Endothelial cell of umbilical vein (primary cell): ENCODE data around the gene EPC1. TPM values are rescaled to one million over a fixed set of nuclear protein-coding genes. Genes with fewer than 3 reads are reported as not detected.

Experiments
- BruUV-seq: library from RNA; stranded (reverse); fragments of 400-500 nt; replicated peaks from 2 replicates; lab custom pipeline; 2021; lab: Mats Ljungman, UMichigan
- CTCF ChIA-PET: fragments of 300-600, 350-600 bp; sonication (Branson Sonifier 250); formaldehyde crosslinking; loops from one replicate; lab custom pipeline; 2021; ENCODE audit warnings: antibody characterized with exemption, inconsistent platforms; lab: Charles Lee
- POLR2A ChIA-PET: fragments of 300-600, 350-600 bp; sonication (Branson Sonifier 250); formaldehyde crosslinking; loops from one replicate; lab custom pipeline; 2021; ENCODE audit warnings: antibody characterized with exemption, inconsistent platforms; lab: Charles Lee
- DNase-seq: peaks from one replicate; pipeline ENCODE4 v3.0.0-alpha.2; 2011; ENCODE audit warnings: low read depth, low spot score
- FAIRE-seq: peaks from 2 replicates; lab custom pipeline; 2011; peaks lifted over from hg19 to GRCh38; lab: Jason Lieb, UNC
- H2AFZ ChIP-seq: 2 replicates; pipeline ENCODE4 v1.6.0; 2012; ENCODE audit warnings: low read depth, low read length, control low read depth, inconsistent platforms
- H3K27ac ChIP-seq: 2 replicates; pipeline ENCODE4 v1.5.1; 2011; ENCODE audit warnings: low read depth, mild to moderate bottlenecking, control low read depth, low read length, moderate library complexity; ENCODE audit not compliant: insufficient read depth
- H3K27me3 ChIP-seq, 2 experiments: 2 replicates each; pipeline versions ENCODE4 v1.6.0 to v1.6.1; 2011; ENCODE audit warnings: low read length in 2 of 2, mixed read lengths in 1 of 2; ENCODE audit not compliant: control insufficient read depth in 2 of 2, insufficient read depth in 2 of 2
- H3K36me3 ChIP-seq, 2 experiments: 2 replicates in 1 of 2; 3 replicates in 1 of 2; pipeline ENCODE4 v1.5.1; 2011; ENCODE audit warnings: low read length in 2 of 2, mild to moderate bottlenecking in 1 of 2, moderate library complexity in 1 of 2; ENCODE audit not compliant: control insufficient read depth in 2 of 2, insufficient read depth in 2 of 2; ENCODE audit errors: extremely low read depth in 1 of 2
- H3K4me1 ChIP-seq: 3 replicates; pipeline ENCODE4 v1.5.1; 2011; ENCODE audit warnings: mild to moderate bottlenecking, low read length; ENCODE audit not compliant: control insufficient read depth, insufficient read depth; ENCODE audit errors: extremely low read depth
- H3K4me2 ChIP-seq: 2 replicates; pipeline ENCODE4 v1.6.1; 2011; ENCODE audit warnings: low read length, control low read depth, mixed read lengths; ENCODE audit not compliant: insufficient read depth
- H3K4me3 ChIP-seq, 3 experiments: fragments of 200-600 bp in 1 of 3; sonication (generic), shearing (Covaris generic) in 1 of 3; replicated peaks in 1 of 3; 2 replicates each; pipeline ENCODE4 v1.5.1; 2011 to 2016; ENCODE audit warnings: control low read depth in 3 of 3, low read length in 3 of 3, mild to moderate bottlenecking in 2 of 3, inconsistent platforms in 1 of 3, low read depth in 1 of 3, moderate library complexity in 1 of 3; ENCODE audit not compliant: insufficient read depth in 1 of 3
- H3K79me2 ChIP-seq: 2 replicates; pipeline ENCODE4 v1.6.0; 2012; ENCODE audit warnings: low read length, inconsistent platforms; ENCODE audit not compliant: control insufficient read depth, insufficient read depth
- H3K9ac ChIP-seq: replicated peaks from 2 replicates; pipeline ENCODE3; 2011; ENCODE audit warnings: low read length, control low read depth; ENCODE audit not compliant: insufficient read depth; ENCODE audit errors: extremely low read depth
- H3K9me1 ChIP-seq: replicated peaks from 3 replicates; pipeline ENCODE4 v1.6.0; 2011; ENCODE audit warnings: mild to moderate bottlenecking, low read length; ENCODE audit not compliant: control insufficient read depth, insufficient read depth; ENCODE audit errors: extremely low read depth
- H3K9me3 ChIP-seq: replicated peaks from 2 replicates; pipeline ENCODE4 v1.5.1; 2012; ENCODE audit warnings: low read length, inconsistent platforms; ENCODE audit not compliant: control insufficient read depth, insufficient read depth
- H4K20me1 ChIP-seq: replicated peaks from 2 replicates; pipeline ENCODE3; 2011; ENCODE audit warnings: mild to moderate bottlenecking, low read length; ENCODE audit not compliant: control insufficient read depth, insufficient read depth; ENCODE audit errors: extremely low read depth
- CTCF ChIP-seq, 2 donors: IDR thresholded peaks; 1 replicate in 1 of 2; 2 replicates in 1 of 2; pipeline ENCODE4 v1.5.1; 2011; ENCODE audit warnings: low read length in 2 of 2, mild to moderate bottlenecking in 2 of 2, moderate library complexity in 2 of 2, control low read depth in 1 of 2, inconsistent platforms in 1 of 2, low read depth in 1 of 2; ENCODE audit not compliant: insufficient read depth in 1 of 2; ENCODE audit errors: extremely low read depth in 1 of 2
- EZH2 ChIP-seq: IDR thresholded peaks from 2 replicates; pipeline ENCODE4 v1.6.1; 2012; ENCODE audit warnings: borderline replicate concordance, low read depth, mild to moderate bottlenecking, moderate library complexity, low read length, inconsistent platforms; ENCODE audit not compliant: severe bottlenecking
- FOS ChIP-seq: IDR thresholded peaks from 2 replicates; pipeline ENCODE4 v1.6.1; 2011; ENCODE audit warnings: mild to moderate bottlenecking, low read length, moderate library complexity, borderline replicate concordance; ENCODE audit not compliant: insufficient read depth
- GATA2 ChIP-seq: IDR thresholded peaks from 2 replicates; pipeline ENCODE4 v1.7.0; 2011; ENCODE audit warnings: low read depth, mild to moderate bottlenecking, moderate library complexity, mixed read lengths, low read length; ENCODE audit not compliant: insufficient read length, insufficient read depth
- JUN ChIP-seq: IDR thresholded peaks from 2 replicates; pipeline ENCODE4 v1.6.1; 2011; ENCODE audit warnings: borderline replicate concordance, low read depth; ENCODE audit not compliant: insufficient read length, insufficient read depth
- MYC ChIP-seq: IDR thresholded peaks from one replicate; pipeline ENCODE4 v1.6.1; 2011; ENCODE audit warnings: mild to moderate bottlenecking, low read depth, low read length
- POLR2A ChIP-seq: IDR thresholded peaks from 2 replicates; pipeline ENCODE4 v1.6.1; 2012; ENCODE audit warnings: low read depth, mild to moderate bottlenecking, control low read depth, low read length
- POLR2AphosphoS5 ChIP-seq: IDR thresholded peaks from 2 replicates; pipeline ENCODE4 v1.6.1; 2012; ENCODE audit warnings: low read depth, mild to moderate bottlenecking, control low read depth, low read length, moderate library complexity; ENCODE audit not compliant: insufficient read depth
- dilution Hi-C: fragments of 300-500 bp; cut with MboI; formaldehyde crosslinking; loops from one replicate; pipeline ENCODE4 v1.15.0; 2019; ENCODE audit warnings: low sequenced_read_pairs; ENCODE audit not compliant: extremely low pct_ligation_motif_present
- intact Hi-C: fragments of 100-400 bp; cut with micrococcal nuclease; formaldehyde crosslinking; loops from one replicate; pipeline ENCODE4 v1.10.0; 2022
- polyA plus RNA-seq, 4 experiments: library from polyadenylated mRNA; depleted of rRNA in 3 of 4; stranded (reverse) in 3 of 4; unstranded in 1 of 4; fragments of >200 nt; gene quantifications; 2 replicates each; pipeline versions ENCODE4 v1.2.1 to v1.2.3, GENCODE V29; 2011 to 2012; ENCODE audit warnings: missing spikeins in 1 of 4
- total RNA-seq: library from RNA; stranded (reverse); gene quantifications from 2 replicates; pipeline ENCODE4 v1.2.3, GENCODE V29; 2021
- TF ChIP-seq, protein P1 (sequence below): IDR thresholded peaks from 2 replicates; pipeline ENCODE4 v1.6.1; 2011; ENCODE audit not compliant: insufficient read depth, insufficient read length

EPC1 gene
- total and polyA plus RNA-seq, 2 donors (not counting 3 experiments of a cell fraction or from before 2014, with no cell fraction given), result 27.9 to 39.0 TPM

GRCh38 chr10:32381165-32381564 is 34.2 kb upstream of the EPC1 start:
- peaks cover 10% of the 10 kb centered on the region for H3K79me2 ChIP-seq
- no peaks in the 10 kb centered on the region for H4K20me1 ChIP-seq
- no peak for FAIRE-seq
- BruUV-seq, result no TSS peak
- TF ChIP-seq MYC, result no peak
- no peak overlapping the region for H3K4me2 ChIP-seq
- intact Hi-C loops (no loop called here), dilution Hi-C loops (no loop called here)
- no peaks in the 10 kb centered on the region for H3K9me1 ChIP-seq
- no peaks in the 10 kb centered on the region for H3K36me3 ChIP-seq
- ChIA-PET CTCF (interaction anchor here (0.6 kb wide), 1 partner anchor 559 kb away, joined by 3 read pairs; no protein-coding TSS in a partner anchor), POLR2A (no interaction called here)
- H3K9me3 ChIP-seq, result no peaks in the 10 kb centered on the region
- peaks cover 9% of the 10 kb centered on the region for H3K4me1 ChIP-seq
- no peak for DNase-seq
- H3K27ac ChIP-seq, result no peak overlapping the region
- H3K9ac ChIP-seq, result no peak overlapping the region
- H2AFZ ChIP-seq, result no peak overlapping the region
- H3K4me3 ChIP-seq, result no peak overlapping the region
- no peaks in the 10 kb centered on the region for H3K27me3 ChIP-seq

GRCh38 chr10:32379950-32380551 is 33.1 kb upstream of the EPC1 start:
- dilution Hi-C loops, result no loop called here
- peak overlapping the region; percentile 96 for H3K4me2 ChIP-seq
- H2AFZ ChIP-seq, result peak overlapping the region; percentile 89
- no peaks in the 10 kb centered on the region for H3K9me1 ChIP-seq
- H3K9me3 ChIP-seq, result no peaks in the 10 kb centered on the region
- H3K4me3 ChIP-seq, result no peak overlapping the region
- H3K27ac ChIP-seq, result no peak overlapping the region
- TF ChIP-seq, protein P1, sequence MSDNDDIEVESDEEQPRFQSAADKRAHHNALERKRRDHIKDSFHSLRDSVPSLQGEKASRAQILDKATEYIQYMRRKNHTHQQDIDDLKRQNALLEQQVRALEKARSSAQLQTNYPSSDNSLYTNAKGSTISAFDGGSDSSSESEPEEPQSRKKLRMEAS, result no peak
- TF ChIP-seq POLR2AphosphoS5 (no peak), MYC (no peak), JUN (no peak), FOS (no peak), GATA2 (no peak), CTCF (IDR thresholded peaks at IDR 0.05; ENCODE audit: extremely low read depth in 1 of 2, insufficient read depth in 1 of 2, low read depth in 1 of 2, low read length in 2 of 2) (no peak), EZH2 (no peak), POLR2A (no peak)
- H4K20me1 ChIP-seq, result no peaks in the 10 kb centered on the region
- H3K4me1 ChIP-seq, result peaks cover 13% of the 10 kb centered on the region
- H3K27me3 ChIP-seq, result no peaks in the 10 kb centered on the region
- POLR2A ChIA-PET, result no interaction called here
- H3K79me2 ChIP-seq, result peaks cover 11% of the 10 kb centered on the region
- CTCF ChIA-PET, result no interaction called here
- DNase-seq (no peak), FAIRE-seq (no peak)
- no TSS peak for BruUV-seq
- H3K36me3 ChIP-seq, result no peaks in the 10 kb centered on the region
- intact Hi-C loops, result loop anchor here (2.0 to 5.0 kb wide), 2 partner anchors 32 to 629 kb away; no protein-coding TSS in a partner anchor
- H3K9ac ChIP-seq, result no peak overlapping the region
